Measurements from ENCODE around the gene OR7G3.
A peak's percentile ranks its signal among the peaks of the same experiment; 100 is the strongest.

The OR7G3 gene

DNA sequence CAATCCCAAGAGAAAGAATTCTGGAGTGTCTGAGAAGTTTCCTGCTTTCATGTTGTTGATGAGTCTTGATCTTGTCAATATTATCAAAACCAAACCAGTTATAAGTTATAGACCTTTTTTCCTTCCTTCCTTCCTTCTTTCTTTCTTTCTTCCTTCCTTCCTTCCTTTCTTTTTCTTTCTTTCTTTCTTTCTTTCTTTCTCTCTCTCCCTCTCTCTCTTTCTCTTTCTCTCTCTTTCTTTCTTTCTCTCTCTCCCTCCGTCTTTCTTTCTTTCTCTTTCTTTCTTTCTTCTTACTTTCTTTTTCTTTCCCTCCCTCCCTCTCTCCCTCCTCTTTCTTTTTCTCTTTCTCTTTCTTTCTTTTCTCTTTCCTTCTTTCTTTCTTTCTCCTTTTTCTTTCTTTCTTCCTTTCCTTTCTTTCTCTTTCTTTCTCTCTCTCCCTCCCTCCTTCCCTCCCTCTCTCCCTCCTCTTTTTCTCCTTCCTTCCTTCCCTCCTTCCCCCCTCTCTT is at the start of gene OR7G3:
TSS of gene OR7G3 (minus strand) at position 51 of the 506 bp plus-strand sequence. CDS start at position 51, 0 bp downstream.
- DNase-seq = no peak

DNA sequence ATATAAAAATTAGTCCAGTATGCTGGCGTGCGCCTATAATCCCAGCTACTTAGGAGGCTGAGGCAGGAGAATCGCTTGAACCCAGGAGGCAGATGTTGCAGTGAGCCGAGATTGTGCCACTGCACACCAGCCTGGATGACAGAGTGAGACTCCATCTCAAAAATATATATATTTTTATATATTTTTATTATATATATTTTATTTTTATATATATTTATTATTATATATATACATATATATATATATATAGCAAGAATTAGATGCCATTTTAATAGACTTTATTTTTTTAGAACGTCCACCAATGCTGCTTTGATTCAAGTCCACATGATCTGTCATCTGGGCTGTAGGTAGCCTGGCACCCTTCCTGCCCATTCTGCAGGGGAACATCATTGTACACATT is 48.6 kb upstream of the OR7G3 start:
- DNase-seq = no peak

DNA sequence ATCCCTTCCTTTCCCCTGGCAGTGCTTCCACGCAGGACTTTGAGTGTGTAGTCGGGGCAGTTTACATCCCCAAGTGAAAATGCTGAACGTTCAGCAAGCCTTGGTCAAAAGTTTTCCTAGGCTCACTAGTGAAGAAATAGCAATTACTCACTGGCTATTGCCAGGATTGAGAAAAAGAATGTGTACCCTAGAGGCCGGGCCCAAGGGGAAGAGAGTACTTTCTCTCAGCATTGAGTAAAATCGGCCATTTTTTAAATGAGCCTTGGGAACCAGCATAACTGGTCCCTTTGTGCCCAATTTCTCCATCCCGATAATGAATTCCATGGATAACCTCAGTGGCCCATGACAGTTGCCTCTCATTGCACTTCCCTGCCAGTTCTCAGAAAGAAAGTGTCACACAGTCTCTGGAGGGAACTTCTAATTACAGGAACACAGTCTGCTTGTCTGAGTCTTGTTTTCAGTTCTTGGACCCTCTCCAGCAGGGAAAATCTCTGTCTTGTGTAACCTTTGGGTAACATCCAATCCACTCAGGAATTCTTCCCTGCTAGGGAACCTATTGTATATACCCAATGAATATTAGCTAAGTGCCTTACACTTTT is 44.7 kb upstream of the OR7G3 start:
- no peak for DNase-seq

DNA sequence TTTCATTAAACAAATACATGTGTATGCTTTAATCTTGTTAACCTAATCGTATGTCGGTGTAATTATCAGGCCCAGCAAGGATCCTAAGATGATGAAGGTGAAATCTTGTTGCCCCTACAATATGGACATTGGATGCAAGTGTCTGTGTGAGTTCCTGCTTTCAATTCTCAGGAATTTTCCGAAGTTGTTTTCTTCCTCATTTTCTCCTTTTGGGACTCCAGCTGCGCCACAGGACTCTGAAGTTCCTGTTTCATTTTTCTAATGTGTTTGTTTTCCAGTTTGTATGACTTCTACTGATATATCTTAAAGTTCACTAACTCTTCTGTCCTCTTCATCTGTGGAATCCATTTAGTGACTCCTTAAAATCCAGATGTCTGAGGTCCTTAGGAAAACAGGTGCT is 40.1 kb upstream of the OR7G3 start:
- DNase-seq = no peak

DNA sequence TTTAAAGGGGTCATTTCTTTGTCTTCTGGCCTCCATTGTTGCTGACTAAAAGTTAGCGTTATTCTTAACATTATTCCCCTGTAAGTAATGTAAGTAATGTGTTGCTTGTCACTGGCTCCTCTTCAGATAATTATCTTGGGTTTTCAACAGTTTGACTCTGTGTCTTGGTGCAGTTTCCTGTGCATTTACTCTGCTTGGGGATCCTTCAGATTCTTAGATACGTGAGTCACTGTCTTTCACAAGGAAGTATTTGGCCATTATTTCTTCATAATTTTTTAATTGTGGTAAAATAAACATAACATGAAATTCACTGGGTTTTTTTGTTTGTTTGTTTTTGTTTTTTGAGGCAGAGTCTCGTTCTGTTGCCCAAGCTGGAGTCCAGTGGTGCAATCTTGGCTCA is 38.5 kb upstream of the OR7G3 start:
- DNase-seq = no peak

DNA sequence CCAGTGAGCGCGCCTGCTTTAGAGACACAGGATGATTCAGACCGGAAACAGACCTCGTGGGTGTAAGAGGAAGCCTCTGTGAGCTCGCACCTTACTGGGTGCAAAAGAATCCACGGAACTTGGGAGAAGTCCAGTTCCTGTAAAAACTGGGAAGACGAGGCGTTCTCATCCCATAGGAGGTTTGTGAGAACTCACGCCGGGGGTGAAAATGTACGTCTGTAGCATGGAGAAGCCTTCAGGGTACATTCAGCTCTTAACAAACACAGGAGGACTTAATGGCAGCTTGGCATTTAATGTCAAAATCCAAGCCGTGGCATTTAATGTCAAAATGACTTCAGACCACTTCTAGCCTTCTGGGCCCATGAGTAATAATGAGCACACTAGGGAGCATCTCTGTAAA is 34.7 kb upstream of the OR7G3 start:
- no peak for DNase-seq

DNA sequence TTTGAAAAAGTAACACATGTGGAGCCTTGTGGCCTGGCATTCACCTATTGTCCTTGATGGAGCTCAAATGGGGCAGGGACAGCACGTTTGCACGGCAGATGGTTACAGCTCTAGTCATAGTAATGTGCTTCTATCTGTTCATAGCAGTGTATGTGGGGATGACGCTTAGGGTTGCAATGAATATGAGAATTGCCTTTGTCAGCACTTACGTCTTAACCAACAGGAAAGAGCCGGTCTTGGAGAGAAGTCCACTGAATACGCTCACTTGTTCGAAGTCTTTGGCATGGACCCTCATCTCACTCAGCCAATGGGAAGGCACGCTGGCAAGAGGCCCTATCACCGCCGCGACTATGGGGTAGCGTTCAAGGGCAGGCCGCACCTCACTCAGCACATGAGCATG is 33.1 kb upstream of the OR7G3 start:
- no peak for DNase-seq

DNA sequence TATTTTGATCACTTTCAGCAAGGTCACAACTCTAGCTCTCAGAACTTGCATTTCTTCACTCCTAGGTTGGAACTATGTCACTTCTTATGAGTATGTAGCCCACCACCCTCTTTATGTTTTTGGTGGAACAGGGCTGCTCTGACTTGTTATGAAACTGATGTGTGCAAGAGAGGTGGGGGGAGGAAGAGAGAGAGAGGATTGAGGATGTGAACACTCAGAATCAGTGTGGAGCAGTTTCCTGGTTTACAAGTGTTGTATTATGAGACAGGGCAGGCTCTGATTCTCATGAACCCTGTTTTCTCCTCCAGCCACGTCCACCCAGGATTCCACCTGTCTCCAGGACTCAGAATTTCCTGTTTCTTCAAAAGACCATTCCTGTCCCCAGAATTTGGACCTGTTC is 29.6 kb upstream of the OR7G3 start:
- DNase-seq = no peak

DNA sequence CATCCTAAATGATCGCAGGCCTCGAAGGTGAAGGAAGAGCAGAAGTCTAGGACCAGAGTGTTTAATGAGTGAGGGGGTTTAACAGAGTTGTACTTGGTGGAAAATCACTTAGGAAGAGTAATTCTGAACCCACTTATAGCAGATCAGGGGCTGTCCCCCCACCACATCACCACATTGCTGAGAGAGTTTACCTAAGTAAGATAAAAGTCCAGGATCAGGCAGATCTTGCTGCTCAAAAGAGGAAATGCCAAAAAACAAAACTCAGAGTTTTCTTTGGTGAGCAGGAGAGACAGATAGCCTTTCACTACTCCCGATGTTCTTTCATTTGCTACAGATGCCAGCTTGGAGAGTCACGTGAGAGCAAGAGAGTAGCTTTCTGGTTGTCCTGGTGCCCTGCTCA is 28.8 kb upstream of the OR7G3 start:
- DNase-seq = no peak

DNA sequence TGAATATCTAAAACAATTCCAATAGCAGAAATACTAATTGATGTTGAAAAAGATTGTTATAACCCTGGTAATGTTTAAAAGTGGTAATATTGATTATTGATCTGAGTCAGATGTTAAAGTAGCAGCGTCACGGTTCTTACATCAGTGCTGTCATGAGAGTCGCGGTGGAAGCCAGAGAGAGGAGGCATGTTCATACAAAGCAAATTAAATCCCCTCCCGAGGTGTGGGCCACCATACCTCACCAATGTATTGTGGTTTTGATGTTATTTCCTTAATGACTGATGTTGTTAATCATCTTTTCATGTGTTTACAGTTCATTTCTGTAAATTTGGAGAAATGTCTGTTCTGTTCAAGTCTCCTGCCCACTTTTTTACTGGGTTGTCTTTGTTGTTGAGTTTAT is 24.6 kb upstream of the OR7G3 start:
- no peak for DNase-seq

DNA sequence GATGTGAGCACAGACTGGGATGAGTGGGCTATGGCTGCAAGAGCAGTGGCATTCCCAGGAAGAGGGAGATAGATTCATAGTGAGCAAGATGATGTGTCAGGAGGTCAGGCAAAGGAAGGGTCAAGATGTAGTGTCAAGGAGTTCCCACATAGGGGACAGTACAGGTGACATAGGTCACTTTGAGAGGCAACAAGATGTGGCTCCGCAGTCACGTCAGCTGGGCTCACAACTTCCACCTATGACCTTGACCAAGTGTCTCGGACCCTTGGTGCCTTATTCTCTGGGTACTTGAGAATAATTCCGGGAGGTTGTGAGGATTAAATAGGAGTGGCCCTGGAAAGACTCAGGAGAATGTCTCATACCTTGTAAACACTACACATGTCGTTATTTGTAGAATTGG is 23.9 kb upstream of the OR7G3 start:
- DNase-seq = no peak

DNA sequence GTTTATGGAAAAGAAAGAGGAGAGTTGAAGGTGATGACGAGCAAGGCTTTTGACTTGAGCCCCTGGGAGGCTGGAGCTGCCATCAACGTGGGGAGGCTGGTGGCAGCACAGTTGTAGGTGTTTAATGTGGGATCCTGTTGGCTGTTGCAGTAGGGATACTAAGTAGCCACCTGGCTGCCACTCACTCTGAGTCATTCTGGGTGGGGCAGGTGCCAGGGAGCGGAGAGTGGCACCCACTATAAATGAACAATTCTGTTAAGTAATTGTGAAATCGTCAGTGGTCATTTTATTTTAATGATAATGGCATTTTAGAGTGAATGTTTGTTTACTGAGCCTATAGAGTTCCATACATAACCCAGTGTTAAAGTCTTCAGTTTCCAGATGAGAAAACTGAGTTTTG is 23.2 kb upstream of the OR7G3 start:
- no peak for DNase-seq

DNA sequence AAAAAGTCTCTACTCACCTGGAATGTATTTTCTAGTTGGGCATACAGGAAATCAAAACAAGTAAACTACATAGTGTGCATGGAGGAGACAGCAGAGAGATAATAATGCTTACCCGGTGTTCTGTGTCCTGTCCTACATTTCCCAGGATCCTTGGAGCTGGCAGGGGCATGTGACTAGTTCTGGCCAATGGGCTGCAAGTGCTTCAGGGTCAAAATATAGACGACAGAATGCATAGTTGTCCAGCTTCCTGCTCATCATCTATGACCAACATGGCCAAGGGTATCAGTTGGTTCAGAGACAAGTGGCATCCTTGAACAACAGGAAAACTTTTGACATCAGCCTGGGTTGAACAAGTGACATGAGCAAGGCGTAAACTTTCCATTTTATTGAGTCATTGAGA is 21.9 kb upstream of the OR7G3 start:
- DNase-seq = no peak

DNA sequence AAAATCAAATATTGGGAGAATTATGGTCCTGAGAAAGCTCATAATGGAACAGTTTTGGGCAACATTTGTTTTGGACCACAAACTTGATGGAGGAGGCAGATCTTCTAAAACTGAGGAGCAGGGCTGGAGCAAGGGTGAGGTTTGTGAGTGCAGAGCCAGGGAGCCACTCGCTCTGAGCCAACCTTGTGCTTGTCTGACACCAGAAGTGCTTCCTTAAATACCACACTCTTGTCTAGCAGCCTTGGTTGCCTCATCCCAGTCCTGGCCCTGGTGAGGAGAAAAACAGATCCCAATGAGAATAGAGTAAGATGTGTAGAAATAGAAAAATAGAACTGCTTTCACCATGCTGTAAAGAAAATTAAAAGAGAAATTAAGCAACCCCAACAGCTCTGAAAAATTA is 20.1 kb upstream of the OR7G3 start:
- no peak for DNase-seq

DNA sequence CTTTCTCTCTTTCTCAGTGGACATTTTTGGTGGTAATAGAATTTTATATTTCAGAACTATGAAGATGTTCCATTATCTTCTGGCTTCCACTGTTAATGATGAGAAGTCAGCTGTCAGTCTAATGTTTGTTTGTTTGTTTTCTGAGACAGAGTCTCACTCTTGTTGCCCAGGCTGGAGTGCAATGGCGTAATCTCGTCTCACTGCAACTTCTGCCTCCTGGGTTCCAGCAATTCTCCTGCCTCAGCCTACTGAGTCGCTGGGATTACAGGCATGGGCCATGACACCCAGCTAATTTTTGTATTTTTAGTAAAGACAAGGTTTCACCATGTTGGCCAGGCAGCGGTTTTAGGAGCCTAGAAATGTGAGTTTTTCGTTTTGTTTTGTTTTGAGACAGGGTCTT is 18.2 kb upstream of the OR7G3 start:
- DNase-seq = no peak

DNA sequence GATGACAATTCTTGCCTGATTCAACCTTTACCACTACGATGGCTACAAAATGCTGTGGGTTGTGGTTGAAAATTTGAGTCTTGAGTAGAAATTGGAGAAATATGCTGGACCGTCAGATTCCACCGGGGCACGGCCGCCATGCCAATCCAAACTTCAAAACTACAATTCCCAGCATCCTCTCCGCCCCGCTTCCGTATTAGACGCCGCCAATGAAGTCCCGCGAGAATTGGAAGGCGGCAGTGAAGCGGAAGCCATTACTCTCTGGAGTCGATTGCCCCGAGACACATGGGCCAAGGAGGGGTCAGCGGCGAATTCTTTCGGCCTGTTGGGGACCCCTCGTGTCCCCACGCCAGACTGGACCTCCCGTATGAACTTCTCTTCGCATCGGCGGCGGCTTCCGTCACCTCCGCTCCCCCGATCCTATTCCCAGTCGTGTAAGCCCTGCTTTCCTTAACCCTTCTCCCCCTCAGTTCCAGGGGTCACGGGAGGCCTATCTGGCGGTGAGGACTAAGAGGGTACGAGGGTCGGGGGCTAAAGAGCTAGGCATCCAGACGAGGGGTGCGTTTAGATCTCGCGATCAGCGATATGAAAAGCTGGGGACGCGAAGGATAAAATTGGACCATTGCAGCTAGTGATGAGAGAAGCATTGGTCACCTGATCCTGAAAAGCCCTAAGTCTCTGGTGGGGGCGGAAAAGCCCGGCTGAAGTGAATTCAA is 13.6 kb upstream of the OR7G3 start, which contains the start of gene ZNF317:
TSS of gene ZNF317 (plus strand) at position 239 of the 716 bp plus-strand sequence. CDS start 15,620 bp downstream, outside the sequence.
- DNase-seq = peak; percentile 95

DNA sequence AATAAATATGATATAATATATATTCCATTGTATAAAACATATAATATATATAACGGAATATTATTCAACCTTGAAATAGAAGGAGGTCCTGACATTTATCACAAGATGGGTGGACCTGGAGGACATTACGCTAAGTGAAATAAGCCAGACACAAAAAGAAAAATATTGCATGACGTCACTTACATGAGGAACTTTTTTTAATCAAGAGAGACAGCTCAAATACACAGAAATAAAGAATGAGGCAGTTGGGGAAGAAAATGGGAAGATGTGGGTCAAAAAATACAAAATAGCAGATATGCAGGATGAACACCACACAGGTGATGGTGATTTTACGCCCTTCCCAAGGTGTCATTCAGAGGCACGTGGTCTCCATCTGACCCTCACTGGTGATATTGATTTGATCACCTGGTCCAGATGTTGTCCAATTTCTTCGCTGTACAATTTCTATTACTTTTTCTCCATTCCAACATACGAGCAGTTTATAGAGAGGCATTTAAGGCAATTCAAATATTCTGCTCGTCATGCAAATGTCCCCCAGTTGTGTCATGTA is 12.9 kb upstream of the OR7G3 start:
- no peak for DNase-seq

DNA sequence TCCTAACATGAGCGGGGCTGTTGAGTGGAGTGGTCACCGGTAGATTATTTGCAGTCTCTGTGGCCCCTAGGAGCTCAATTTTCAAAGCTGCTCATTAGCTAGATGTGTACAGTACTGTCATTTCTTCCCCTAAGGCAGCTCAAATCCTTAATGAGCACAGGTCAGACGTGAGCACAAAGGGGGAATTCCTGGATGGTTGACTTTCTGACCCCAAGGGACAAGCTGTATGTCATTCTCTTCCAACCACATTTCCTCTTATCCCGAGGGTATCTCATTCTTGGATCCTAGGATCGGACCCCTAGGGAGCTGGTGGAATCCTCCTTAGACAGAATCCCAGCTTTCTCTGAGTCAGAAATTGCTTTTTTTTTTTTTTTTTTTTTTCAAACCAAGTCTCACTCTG is 5.7 kb upstream of the OR7G3 start:
- no peak for DNase-seq

DNA sequence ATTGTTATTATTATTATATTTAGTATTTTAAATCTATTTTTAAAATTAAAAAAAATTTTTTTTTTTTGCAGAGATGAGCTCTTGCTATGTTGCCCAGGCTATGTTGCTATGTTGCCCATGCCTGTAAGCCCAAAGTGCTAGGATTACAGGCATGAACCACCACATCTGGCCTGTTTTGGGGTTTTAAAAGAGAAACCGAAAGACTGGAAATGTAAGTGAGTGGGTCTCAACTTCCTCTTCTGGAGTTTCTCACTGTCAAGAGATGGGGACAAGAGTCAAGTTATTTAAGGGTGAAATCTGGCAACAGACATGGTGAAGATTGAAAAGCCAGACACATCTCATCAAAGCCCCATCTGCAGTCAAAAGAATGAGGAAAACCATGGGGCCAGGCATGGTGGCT is 4.2 kb upstream of the OR7G3 start:
- DNase-seq = no peak

DNA sequence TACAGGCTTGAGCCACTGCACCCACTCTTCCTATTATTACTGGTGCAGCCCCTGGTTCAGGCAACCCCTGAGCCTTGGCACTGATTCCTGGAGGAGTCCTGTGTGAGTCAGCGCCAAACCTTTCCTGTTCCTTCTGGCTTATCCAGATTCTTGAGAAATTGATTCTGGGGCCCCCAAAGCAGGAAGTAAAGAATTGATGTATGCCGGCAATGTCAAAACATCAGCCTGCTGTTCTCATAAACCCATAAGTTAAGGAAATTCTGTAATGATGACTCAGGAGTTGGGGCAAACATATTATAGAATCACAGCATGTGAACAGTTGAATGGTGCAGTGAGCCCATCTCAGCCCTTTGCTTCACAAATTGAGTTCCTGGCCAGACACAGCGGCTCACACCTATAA is 1.4 kb upstream of the OR7G3 start:
- DNase-seq = no peak

DNA sequence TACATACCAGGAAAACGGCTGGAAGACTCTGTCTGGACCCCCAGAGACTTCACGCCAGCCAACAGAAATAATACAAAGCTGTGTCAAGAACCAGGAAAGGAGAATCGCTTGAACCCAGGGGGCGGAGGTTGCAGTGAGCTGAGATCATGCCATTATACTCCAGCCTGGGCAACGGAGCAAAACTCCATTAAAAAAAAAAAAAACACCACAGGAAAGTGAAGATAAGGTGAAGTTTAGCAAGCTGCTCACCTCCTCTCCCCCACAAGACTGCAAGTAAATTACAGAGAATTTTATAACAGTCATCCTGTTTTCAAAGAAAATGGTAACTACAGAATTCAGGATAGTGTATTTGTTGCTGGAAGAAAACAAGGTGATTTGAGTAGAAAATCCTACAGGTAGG is 10.2 kb downstream of the OR7G3 start:
- DNase-seq = no peak

DNA sequence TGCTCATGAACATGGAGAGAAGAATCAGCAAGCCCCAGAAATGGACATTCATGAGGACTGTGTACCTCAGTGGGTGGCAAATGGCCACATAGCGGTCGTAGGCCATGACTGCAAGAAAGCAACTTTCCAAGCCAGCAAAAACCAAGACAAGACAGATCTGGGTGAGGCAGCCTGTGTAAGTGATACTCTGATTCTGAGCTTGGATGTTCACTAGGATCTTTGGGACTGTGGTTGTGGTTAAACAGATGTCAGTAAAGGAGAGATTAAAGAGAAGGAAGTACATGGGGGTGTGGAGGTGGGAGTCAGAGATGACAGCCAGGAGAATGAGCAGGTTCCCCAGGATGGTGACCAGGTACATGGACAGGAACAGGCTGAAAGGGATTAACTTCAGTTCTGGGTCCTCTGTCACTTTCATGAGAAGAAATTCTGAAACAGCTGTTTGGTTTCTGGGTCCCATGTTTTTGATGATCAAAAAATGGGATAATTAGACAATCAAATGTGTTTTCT is 11.4 kb downstream of the OR7G3 start, which contains the start of gene OR7G1:
TSS of gene OR7G1 (minus strand) at position 457 of the 507 bp plus-strand sequence. CDS start at position 457, 0 bp downstream.
- DNase-seq = no peak

DNA sequence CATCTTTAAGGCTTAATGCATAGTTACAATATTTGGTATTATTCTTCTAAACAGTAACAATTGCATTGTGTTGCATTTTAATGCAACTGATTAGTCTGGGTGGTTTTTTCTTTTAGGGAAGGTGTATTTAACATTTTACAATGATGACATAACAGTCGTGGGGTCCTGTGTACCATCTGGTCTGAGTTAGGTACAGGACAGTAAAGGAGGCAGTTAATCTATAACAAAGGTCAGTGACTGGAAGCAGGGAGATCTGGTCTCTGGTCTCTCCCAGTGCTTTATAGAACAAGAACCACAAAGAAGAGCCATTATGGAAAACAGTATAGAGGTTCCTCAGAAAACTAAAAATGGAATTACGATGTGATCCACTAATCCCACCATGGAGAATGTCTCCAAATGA is 16.8 kb downstream of the OR7G3 start:
- no peak for DNase-seq

DNA sequence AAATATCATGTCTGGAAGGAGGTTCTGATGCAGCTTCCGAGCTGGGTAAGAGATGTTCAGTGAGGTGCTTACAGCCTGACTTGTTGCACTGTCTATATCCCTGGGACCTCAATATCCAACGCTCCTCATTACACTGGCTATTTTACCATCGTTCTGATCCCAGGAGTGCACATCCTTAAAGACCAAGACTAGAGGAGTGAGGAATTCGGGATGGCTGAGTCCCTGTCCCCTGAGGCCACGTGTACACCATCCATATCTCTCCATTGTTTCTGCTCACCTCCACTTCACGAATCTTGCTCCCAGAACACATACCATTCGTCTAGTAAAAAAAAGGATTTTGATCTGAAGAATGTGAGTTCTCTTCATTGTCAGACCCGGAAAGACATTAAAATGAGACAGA is 19.4 kb downstream of the OR7G3 start, which contains the start of gene OR7G2:
TSS of gene OR7G2 (minus strand) at position 101 of the 400 bp plus-strand sequence. CDS start 4,232 bp downstream, outside the sequence.
- no peak for DNase-seq
